Measurements from ENCODE around the gene EEA1. TPM values are rescaled to one million over a fixed set of nuclear protein-coding genes. Genes with fewer than 3 reads are reported as not detected.

EEA1 gene
- total RNA-seq, 2 donors from 2014 or later, result 5.9 to 7.3 TPM

GRCh38 chr12:92861381-92861780 is 67.7 kb downstream of the EEA1 start:
- H3K27me3 ChIP-seq, result no peaks in the 10 kb centered on the region
- TF ChIP-seq POLR2A (IDR thresholded peaks at IDR 0.05) (no peak), CTCF (IDR thresholded peaks at IDR 0.05) (no peak)
- intact Hi-C loops (cut with DNase I), result no loop called here
- H3K9me3 ChIP-seq, result peaks cover 0 to 4% (median 0%) of the 10 kb centered on the region in 3 donors
- no peak overlapping the region for H3K4me3 ChIP-seq
- no peak for ATAC-seq
- H3K4me1 ChIP-seq, result no peaks in the 10 kb centered on the region
- WGBS, 2 donors, result 82 to 86% methylated on average over 4 of the region's 4 CpGs
- peaks cover 0 to 3% of the 10 kb centered on the region in 2 donors for H3K36me3 ChIP-seq (replicated peaks in 1 of 2; ENCODE audit: insufficient read depth in 1 of 2, low read depth in 2 of 2)
- no peak overlapping the region for H3K27ac ChIP-seq
- DNase-seq, result no peak

GRCh38 chr12:92860521-92860920 is 68.6 kb downstream of the EEA1 start:
- ATAC-seq, result no peak
- no peak for TF ChIP-seq POLR2A (IDR thresholded peaks at IDR 0.05)
- no peak for TF ChIP-seq CTCF (IDR thresholded peaks at IDR 0.05)
- intact Hi-C loops (cut with DNase I), result no loop called here

GRCh38 chr12:92859650-92860386 is 69.3 kb downstream of the EEA1 start:
- intact Hi-C loops (cut with DNase I), result no loop called here
- no peak for TF ChIP-seq CTCF (IDR thresholded peaks at IDR 0.05)
- TF ChIP-seq POLR2A (IDR thresholded peaks at IDR 0.05), result no peak
- ATAC-seq (no peak), DNase-seq (no peak)
- Histone ChIP-seq H3K4me1 (no peaks in the 10 kb centered on the region), H3K36me3 (replicated peaks in 1 of 2; ENCODE audit: insufficient read depth in 1 of 2, low read depth in 2 of 2) (peaks cover 0 to 3% of the 10 kb centered on the region in 2 donors), H3K27me3 (no peaks in the 10 kb centered on the region), H3K9me3 (peaks cover 0 to 4% (median 0%) of the 10 kb centered on the region in 3 donors), H3K27ac (no peak overlapping the region), H3K4me3 (no peak overlapping the region)
- WGBS, 2 donors, result 93 to 96% methylated on average over 7 of the region's 7 CpGs

More at GRCh38 chr12:92860521-92860920, 68.6 kb downstream of the EEA1 start:
- Histone ChIP-seq H3K4me1 (no peaks in the 10 kb centered on the region), H3K36me3 (replicated peaks in 1 of 2; ENCODE audit: insufficient read depth in 1 of 2, low read depth in 2 of 2) (peaks cover 0 to 3% of the 10 kb centered on the region in 2 donors), H3K9me3 (peaks cover 0 to 4% (median 0%) of the 10 kb centered on the region in 3 donors), H3K4me3 (no peak overlapping the region), H3K27me3 (no peaks in the 10 kb centered on the region), H3K27ac (no peak overlapping the region)
- no peak for DNase-seq

GRCh38 chr12:92857818-92858217 is 71.3 kb downstream of the EEA1 start:
- intact Hi-C loops (cut with DNase I), result no loop called here
- 97 to 99% methylated on average over 8 of the region's 8 CpGs for WGBS, 2 donors
- Histone ChIP-seq H3K27ac (no peak overlapping the region), H3K9me3 (peaks cover 0 to 4% (median 0%) of the 10 kb centered on the region in 3 donors), H3K4me1 (no peaks in the 10 kb centered on the region), H3K4me3 (no peak overlapping the region), H3K27me3 (no peaks in the 10 kb centered on the region), H3K36me3 (replicated peaks in 1 of 2; ENCODE audit: insufficient read depth in 1 of 2, low read depth in 2 of 2) (peaks cover 0 to 3% of the 10 kb centered on the region in 2 donors)
- TF ChIP-seq CTCF (IDR thresholded peaks at IDR 0.05) (no peak), POLR2A (IDR thresholded peaks at IDR 0.05) (no peak)
- no peak for ATAC-seq
- DNase-seq, result no peak

- no peak for DNase-seq
- Histone ChIP-seq H3K4me3 (no peak overlapping the region), H3K4me1 (no peaks in the 10 kb centered on the region), H3K9me3 (peaks cover 0 to 4% (median 0%) of the 10 kb centered on the region in 3 donors), H3K27ac (no peak overlapping the region), H3K36me3 (replicated peaks in 1 of 2; ENCODE audit: insufficient read depth in 1 of 2, low read depth in 2 of 2) (peaks cover 0 to 3% of the 10 kb centered on the region in 2 donors), H3K27me3 (no peaks in the 10 kb centered on the region)
- 99% methylated on average over 3 of the region's 3 CpGs for WGBS, 2 donors
- TF ChIP-seq CTCF (IDR thresholded peaks at IDR 0.05), result no peak
- no peak for TF ChIP-seq POLR2A (IDR thresholded peaks at IDR 0.05)
- intact Hi-C loops (cut with DNase I), result no loop called here
- no peak for ATAC-seq
Observed at GRCh38 chr12:92854344-92854743, 74.8 kb downstream of the EEA1 start.
